Measurements from ENCODE around the gene ABHD4. TPM values are rescaled to one million over a fixed set of nuclear protein-coding genes. Genes with fewer than 3 reads are reported as not detected.
"Not testable (repeated sequence)": the region's sequence is repeated elsewhere in the genome, so short reads cannot be mapped to it uniquely, and the experiment has no call there.

Gene ABHD4
- total and polyA plus RNA-seq, 8 donors = 32.4 to 51.0 (median 37.3) TPM

- no peak for ATAC-seq
- no peak for TF ChIP-seq CTCF (IDR thresholded peaks at IDR 0.05)
- intact Hi-C loops (cut with DNase I) = no loop called here
- DNase-seq = no peak
- peaks cover 0 to 32% of the 10 kb centered on the region in 2 donors for H3K4me1 ChIP-seq
- no peak overlapping the region for H3K4me3 ChIP-seq
- H3K9me3 ChIP-seq = no peaks in the 10 kb centered on the region
- H3K27ac ChIP-seq = no peak overlapping the region
- peaks cover 0 to 10% of the 10 kb centered on the region in 2 donors for H3K36me3 ChIP-seq
- no peaks in the 10 kb centered on the region for H3K27me3 ChIP-seq
Observed at GRCh38 chr14:22580625-22581024, 17.5 kb upstream of the ABHD4 start.

GRCh38 chr14:22583994-22584393 lies 14.1 kb upstream of the ABHD4 start:
- no peak for DNase-seq
- no peak overlapping the region for H3K27ac ChIP-seq
- no peak for TF ChIP-seq CTCF (IDR thresholded peaks at IDR 0.05)
- no peaks in the 10 kb centered on the region for H3K9me3 ChIP-seq
- peaks cover 9 to 57% of the 10 kb centered on the region in 2 donors for H3K4me1 ChIP-seq
- H3K4me3 ChIP-seq = no peak overlapping the region
- no peaks in the 10 kb centered on the region for H3K27me3 ChIP-seq
- intact Hi-C loops (cut with DNase I) = no loop called here
- H3K36me3 ChIP-seq = peaks cover 0 to 14% of the 10 kb centered on the region in 2 donors
- ATAC-seq = no peak

- intact Hi-C loops (cut with DNase I) = no loop called here
- DNase-seq (no peak), ATAC-seq (no peak)
- H3K4me1 ChIP-seq = peaks cover 15 to 61% of the 10 kb centered on the region in 2 donors
- H3K27ac ChIP-seq = no peak overlapping the region
- peaks cover 0 to 4% of the 10 kb centered on the region in 2 donors for H3K36me3 ChIP-seq
- TF ChIP-seq CTCF (IDR thresholded peaks at IDR 0.05) = no peak
- H3K27me3 ChIP-seq = no peaks in the 10 kb centered on the region
- H3K9me3 ChIP-seq = no peaks in the 10 kb centered on the region
- H3K4me3 ChIP-seq = peak overlapping the region in 1 of 2 donors; percentile 74
Observed at GRCh38 chr14:22587247-22587646, 10.9 kb upstream of the ABHD4 start.

- Histone ChIP-seq H3K4me1 (peaks cover 15 to 61% of the 10 kb centered on the region in 2 donors), H3K27ac (peak overlapping the region in 1 of 2 donors; percentile 94), H3K4me3 (peak overlapping the region; percentile 58 to 74)
- H3K36me3 ChIP-seq; ATAC-seq; DNase-seq; intact Hi-C loops (cut with DNase I); H3K27me3 ChIP-seq; H3K9me3 ChIP-seq: not testable (repeated sequence)
Observed at GRCh38 chr14:22587677-22588422, 10.2 kb upstream of the ABHD4 start.

GRCh38 chr14:22588526-22589095 lies 9.5 kb upstream of the ABHD4 start:
- Histone ChIP-seq H3K27me3 (no peaks in the 10 kb centered on the region), H3K4me3 (peak overlapping the region; percentile 58 to 74), H3K27ac (peak overlapping the region; percentile 92 to 94), H3K36me3 (peaks cover 0 to 4% of the 10 kb centered on the region in 2 donors), H3K4me1 (peaks cover 15 to 57% of the 10 kb centered on the region in 2 donors), H3K9me3 (no peaks in the 10 kb centered on the region)
- no peak for ATAC-seq
- intact Hi-C loops (cut with DNase I) = no loop called here
- DNase-seq = peak in 1 of 4 donors; percentile 11
- TF ChIP-seq CTCF (IDR thresholded peaks at IDR 0.05) = no peak

Measured in left lung (tissue), 10 donors.